Measurements from ENCODE around the gene POLR1A.

GRCh38 chr2:85996591-85996990 is 109.1 kb downstream of the POLR1A start:
- TF ChIP-seq EP300 (IDR thresholded peaks at IDR 0.05), result peak in 1 of 2 donors; percentile 23
- no peak for TF ChIP-seq CTCF (IDR thresholded peaks at IDR 0.05)
- no peak for TF ChIP-seq POLR2A (IDR thresholded peaks at IDR 0.05)

Measured in tibial nerve (tissue), 4 donors.